Hepatocyte (in vitro differentiated cells): Measurements from ENCODE around the gene GFOD1.

Source experiments
- CTCF ChIP-seq: fragments of 200-600 bp; sonication (generic); IDR thresholded peaks from 2 replicates; pipeline ENCODE4 v1.5.1; 2016; ENCODE audit warnings: antibody characterized with exemption, mild to moderate bottlenecking; ENCODE audit not compliant: poor library complexity
- EZH2 ChIP-seq: fragments of 200-600 bp; sonication (generic); IDR thresholded peaks from 2 replicates; pipeline ENCODE4 v1.6.1; 2016; ENCODE audit warnings: antibody characterized with exemption, mild to moderate bottlenecking, borderline replicate concordance

GRCh38 chr6:13431059-13431656 is 56.2 kb downstream of the GFOD1 start:
- TF ChIP-seq CTCF: no peak
- no peak for TF ChIP-seq EZH2
